Right renal pelvis (tissue), 4 donors: ENCODE results near the gene NUP210. TPM values are rescaled to one million over a fixed set of nuclear protein-coding genes. Genes with fewer than 3 reads are reported as not detected.

ENCODE experiments used
- DNase-seq, 4 donors: peaks; one replicate each; pipeline ENCODE4 v3.0.0-alpha.2; 2013; ENCODE audit warnings: low read depth in 4 of 4, low spot score in 3 of 4, missing footprints in 1 of 4
- polyA plus RNA-seq, 4 donors: library from polyadenylated mRNA; unstranded; fragments of 120-200 nt; gene quantifications; one replicate each; pipeline ENCODE4 v1.2.1, GENCODE V29; 2013; ENCODE audit not compliant: insufficient read length in 4 of 4

NUP210 gene
- polyA plus RNA-seq, 4 donors, result 24.5 to 31.5 (median 24.8) TPM

GRCh38 chr3:13407926-13408325, 12.2 kb downstream of the NUP210 start:
- DNase-seq, result no peak

- DNase-seq, result no peak
Measured at GRCh38 chr3:13407475-13407874, 12.6 kb downstream of the NUP210 start.

GRCh38 chr3:13406190-13406589, 13.9 kb downstream of the NUP210 start:
- no peak for DNase-seq

- DNase-seq, result no peak
Measured at GRCh38 chr3:13405614-13406013, 14.5 kb downstream of the NUP210 start.

GRCh38 chr3:13404626-13405452, 15.3 kb downstream of the NUP210 start:
- DNase-seq, result no peak

GRCh38 chr3:13403847-13404246, 16.3 kb downstream of the NUP210 start:
- no peak for DNase-seq

- DNase-seq, result no peak
Measured at GRCh38 chr3:13403213-13403819, 16.8 kb downstream of the NUP210 start.

- no peak for DNase-seq
Measured at GRCh38 chr3:13401149-13401548, 19.0 kb downstream of the NUP210 start.

GRCh38 chr3:13400114-13400673, 19.9 kb downstream of the NUP210 start:
- DNase-seq, result no peak

- DNase-seq, result no peak
Measured at GRCh38 chr3:13399603-13400002, 20.5 kb downstream of the NUP210 start.

GRCh38 chr3:13397316-13397715, 22.8 kb downstream of the NUP210 start:
- no peak for DNase-seq

- DNase-seq, result no peak
Measured at GRCh38 chr3:13394363-13394762, 25.8 kb downstream of the NUP210 start.

GRCh38 chr3:13393427-13394360, 26.4 kb downstream of the NUP210 start:
- DNase-seq, result no peak

GRCh38 chr3:13391308-13391707, 28.8 kb downstream of the NUP210 start:
- no peak for DNase-seq

- DNase-seq, result no peak
Measured at GRCh38 chr3:13389378-13389777, 30.7 kb downstream of the NUP210 start.

- no peak for DNase-seq
Measured at GRCh38 chr3:13388816-13389215, 31.3 kb downstream of the NUP210 start.

- DNase-seq, result no peak
Measured at GRCh38 chr3:13385373-13385965, 34.7 kb downstream of the NUP210 start.

GRCh38 chr3:13380971-13381370, 39.2 kb downstream of the NUP210 start:
- DNase-seq, result no peak

- no peak for DNase-seq
Measured at GRCh38 chr3:13379201-13379830, 40.8 kb downstream of the NUP210 start.

- no peak for DNase-seq
Measured at GRCh38 chr3:13378155-13378554, 42.0 kb downstream of the NUP210 start.
